ENCODE results near the gene CENPP.

CENPP gene

DNA sequence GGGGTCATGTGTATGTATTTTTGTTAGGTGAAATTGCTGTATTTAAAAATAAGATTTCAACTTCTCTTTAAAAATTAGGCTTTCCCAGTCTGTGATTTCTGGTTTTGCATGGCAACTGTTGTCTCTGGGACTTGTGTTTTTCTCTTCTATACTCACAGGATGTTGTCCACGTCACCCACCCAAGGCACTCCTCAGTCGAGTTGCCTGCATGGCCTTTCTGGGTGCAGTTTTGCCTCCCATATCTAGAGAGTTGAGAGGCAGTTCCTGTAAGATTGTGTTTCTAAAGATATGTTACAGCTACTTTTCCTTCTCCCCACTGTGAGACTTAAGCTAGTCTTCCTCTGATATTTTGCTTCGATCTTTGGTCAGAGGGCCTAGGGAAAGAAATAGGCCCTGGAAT, 158.8 kb downstream of the CENPP start:
- TF ChIP-seq POLR2AphosphoS5 (IDR thresholded peaks at IDR 0.05; ENCODE audit: borderline replicate concordance, low read depth, low read length) (no peak), FOXP2 (optimal IDR thresholded peaks at IDR 0.05; ENCODE audit: control extremely low read depth, extremely low read length, insufficient read depth) (no peak), EZH2 (IDR thresholded peaks at IDR 0.05) (no peak)
- DNase-seq (ENCODE audit: low read depth, low spot score): no peak
- no peaks in the 10 kb centered on the region for H3K36me3 ChIP-seq (ENCODE audit: insufficient read depth, low read length)
- H3K9me3 ChIP-seq (ENCODE audit: low read depth, low read length): no peaks in the 10 kb centered on the region
- peak overlapping the region; percentile 71 for H3K27ac ChIP-seq
- H3K4me3 ChIP-seq: peak overlapping the region; percentile 32; the same call in 1 of the 2 replicates
- H3K9ac ChIP-seq (ENCODE audit: insufficient read length): no peak overlapping the region

DNA sequence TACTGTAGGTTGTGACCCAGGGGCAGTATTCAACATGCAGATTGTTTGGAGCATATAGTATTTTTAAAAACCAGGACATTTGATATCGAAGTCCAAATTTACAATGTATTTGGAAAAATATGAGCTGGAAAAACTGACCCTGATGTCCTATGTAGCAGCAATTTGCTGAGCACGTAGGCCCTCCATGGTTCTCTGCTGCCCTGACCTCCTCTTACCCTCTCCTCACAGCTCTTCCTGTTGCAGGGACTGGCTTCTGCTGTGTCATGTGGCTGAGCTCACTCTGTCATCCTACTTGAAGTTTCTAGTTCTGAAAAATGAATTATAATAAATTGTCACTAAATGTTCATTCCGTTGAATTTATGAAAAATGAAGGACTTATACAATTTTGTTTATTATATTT, 160.6 kb downstream of the CENPP start:
- Histone ChIP-seq H3K27ac (no peak overlapping the region), H3K9ac (ENCODE audit: insufficient read length) (no peak overlapping the region), H3K4me3 (no peak overlapping the region), H3K9me3 (ENCODE audit: low read depth, low read length) (no peaks in the 10 kb centered on the region), H3K36me3 (ENCODE audit: insufficient read depth, low read length) (no peaks in the 10 kb centered on the region)
- DNase-seq (ENCODE audit: low read depth, low spot score): no peak
- TF ChIP-seq POLR2AphosphoS5 (IDR thresholded peaks at IDR 0.05; ENCODE audit: borderline replicate concordance, low read depth, low read length) (no peak), EZH2 (IDR thresholded peaks at IDR 0.05) (no peak), FOXP2 (optimal IDR thresholded peaks at IDR 0.05; ENCODE audit: control extremely low read depth, extremely low read length, insufficient read depth) (no peak)

DNA sequence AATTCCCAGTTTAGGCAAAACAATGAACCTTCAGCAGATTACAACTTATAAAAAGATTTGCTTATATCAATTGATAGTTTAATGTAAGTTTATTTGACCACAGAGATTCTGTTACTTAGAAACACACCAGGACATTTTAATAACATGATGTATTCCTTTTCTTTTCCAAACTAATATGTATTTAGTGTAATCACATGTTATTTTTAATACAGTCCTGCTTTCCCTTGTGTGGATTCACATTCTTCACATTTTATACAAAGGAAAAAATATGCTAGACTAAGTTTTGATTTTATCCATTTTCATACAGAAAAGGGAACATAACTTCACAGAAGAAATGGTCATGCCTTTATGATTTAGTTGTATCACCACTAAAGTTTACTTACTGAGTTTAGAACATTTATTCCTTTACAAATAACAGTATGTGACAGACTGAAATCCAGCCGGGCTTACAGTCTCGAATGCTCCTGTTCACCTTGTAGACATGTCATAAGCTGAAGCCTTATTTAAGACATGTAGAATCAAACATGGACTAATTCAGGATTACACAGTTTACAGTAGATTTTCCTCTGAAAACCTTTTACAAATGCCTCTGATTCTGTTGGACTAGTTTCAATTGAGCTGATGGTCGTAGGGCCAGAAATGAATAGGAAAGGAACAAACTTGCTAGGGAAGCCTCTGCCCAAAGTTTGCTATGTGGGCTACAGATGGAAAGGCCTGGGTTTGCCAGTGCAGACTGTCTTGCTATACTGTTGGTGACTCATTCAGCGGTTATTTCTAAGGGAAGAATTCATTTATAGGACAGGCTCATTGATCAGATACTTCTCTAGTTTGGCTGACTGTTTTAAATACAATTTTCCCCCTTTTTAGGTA, 163.2 kb downstream of the CENPP start:
- no peaks in the 10 kb centered on the region for H3K36me3 ChIP-seq (ENCODE audit: insufficient read depth, low read length)
- no peak overlapping the region for H3K27ac ChIP-seq
- H3K9me3 ChIP-seq (ENCODE audit: low read depth, low read length): no peaks in the 10 kb centered on the region
- H3K9ac ChIP-seq (ENCODE audit: insufficient read length): no peak overlapping the region
- H3K4me3 ChIP-seq: no peak overlapping the region
- TF ChIP-seq FOXP2 (optimal IDR thresholded peaks at IDR 0.05; ENCODE audit: control extremely low read depth, extremely low read length, insufficient read depth) (no peak), POLR2AphosphoS5 (IDR thresholded peaks at IDR 0.05; ENCODE audit: borderline replicate concordance, low read depth, low read length) (no peak), EZH2 (IDR thresholded peaks at IDR 0.05) (no peak)
- no peak for DNase-seq (ENCODE audit: low read depth, low spot score)

DNA sequence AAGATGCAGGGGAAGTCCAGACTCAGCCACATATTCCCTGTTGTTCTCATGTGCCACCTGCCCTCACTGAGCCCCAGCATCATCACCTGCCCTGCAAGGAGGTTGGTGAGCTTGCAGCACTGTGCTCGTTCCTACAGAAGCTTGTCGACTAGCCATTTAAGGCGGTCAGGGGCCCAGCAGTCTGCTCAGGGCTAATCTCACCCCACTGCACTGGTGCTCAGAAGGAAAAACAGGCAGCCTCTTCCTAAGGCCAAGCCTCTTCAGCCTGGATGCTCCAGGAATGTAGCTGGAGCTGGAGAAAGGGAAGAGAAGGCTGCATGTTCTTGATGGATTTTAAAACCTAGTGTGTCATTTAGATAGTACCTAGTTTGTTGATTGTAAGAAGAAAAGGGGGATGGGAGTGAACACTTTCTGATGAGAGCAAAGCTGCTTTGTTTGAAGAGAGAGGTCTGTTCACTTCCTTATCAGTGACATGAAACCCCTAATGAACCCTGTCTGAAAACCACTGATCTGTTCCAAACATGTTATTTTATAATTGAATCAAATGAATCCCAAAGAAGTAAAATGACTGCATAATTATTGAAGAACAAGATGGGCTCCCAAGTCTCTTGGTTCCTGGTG, 167.1 kb downstream of the CENPP start:
- Histone ChIP-seq H3K9ac (ENCODE audit: insufficient read length) (no peak overlapping the region), H3K36me3 (ENCODE audit: insufficient read depth, low read length) (no peaks in the 10 kb centered on the region), H3K27ac (peak overlapping the region; percentile 4; the same call in 1 of the 2 replicates), H3K9me3 (ENCODE audit: low read depth, low read length) (no peaks in the 10 kb centered on the region), H3K4me3 (no peak overlapping the region)
- DNase-seq (ENCODE audit: low read depth, low spot score): no peak
- TF ChIP-seq EZH2 (IDR thresholded peaks at IDR 0.05) (no peak), FOXP2 (optimal IDR thresholded peaks at IDR 0.05; ENCODE audit: control extremely low read depth, extremely low read length, insufficient read depth) (no peak), POLR2AphosphoS5 (IDR thresholded peaks at IDR 0.05; ENCODE audit: borderline replicate concordance, low read depth, low read length) (no peak)

DNA sequence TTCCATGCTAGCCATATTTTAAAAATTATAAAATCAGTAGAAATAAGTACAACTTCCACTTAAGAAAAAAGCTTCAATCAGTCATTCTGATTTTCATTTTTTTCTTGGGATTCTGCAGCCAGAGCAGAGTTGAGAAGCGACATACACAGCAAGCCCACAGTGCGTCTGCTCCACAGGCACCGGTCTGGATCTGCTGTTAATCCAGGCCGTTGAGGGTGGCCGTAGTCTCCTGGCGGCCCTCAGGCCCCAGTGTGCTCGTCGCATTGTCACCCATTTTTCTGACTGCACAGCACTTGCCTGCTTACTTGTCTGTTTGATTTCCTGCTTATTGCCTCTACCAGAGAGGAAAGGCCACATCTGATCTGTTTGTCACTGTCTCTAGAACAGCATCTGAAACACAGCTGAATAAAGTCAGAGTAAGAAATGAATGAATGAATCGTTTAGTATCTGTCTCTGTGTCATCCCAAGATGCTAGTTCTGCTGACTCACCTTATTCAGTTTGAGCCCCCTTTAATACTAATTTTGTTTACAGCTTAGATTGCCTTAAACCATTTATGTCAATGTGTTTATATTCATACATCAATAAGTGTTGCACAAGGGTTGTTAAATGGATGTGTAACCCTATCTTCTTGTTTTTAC, 168.1 kb downstream of the CENPP start:
- DNase-seq (ENCODE audit: low read depth, low spot score): no peak
- Histone ChIP-seq H3K4me3 (no peak overlapping the region), H3K36me3 (ENCODE audit: insufficient read depth, low read length) (no peaks in the 10 kb centered on the region), H3K27ac (peak overlapping the region; percentile 4; the same call in 1 of the 2 replicates), H3K9ac (ENCODE audit: insufficient read length) (no peak overlapping the region), H3K9me3 (ENCODE audit: low read depth, low read length) (no peaks in the 10 kb centered on the region)
- TF ChIP-seq POLR2AphosphoS5 (IDR thresholded peaks at IDR 0.05; ENCODE audit: borderline replicate concordance, low read depth, low read length): no peak
- TF ChIP-seq FOXP2 (optimal IDR thresholded peaks at IDR 0.05; ENCODE audit: control extremely low read depth, extremely low read length, insufficient read depth): no peak
- no peak for TF ChIP-seq EZH2 (IDR thresholded peaks at IDR 0.05)

DNA sequence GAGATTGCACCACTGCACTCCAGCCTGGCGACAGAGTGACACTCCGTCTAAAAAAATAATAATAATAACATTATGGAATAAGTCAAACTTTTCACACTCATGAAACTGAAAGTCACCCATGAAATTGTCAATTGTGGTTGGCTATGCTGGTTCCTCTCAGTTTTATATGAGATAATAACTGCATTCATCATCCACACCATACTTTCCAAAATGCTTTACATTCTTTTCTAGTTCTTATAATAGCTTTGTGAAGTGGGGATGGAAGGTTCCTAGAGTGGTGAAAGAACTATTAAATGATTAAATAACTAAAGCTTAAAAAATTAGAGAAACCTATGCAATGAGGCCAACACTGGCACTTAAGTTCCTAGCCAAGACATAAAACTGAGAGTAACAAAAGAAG, 169.1 kb downstream of the CENPP start:
- no peak overlapping the region for H3K4me3 ChIP-seq
- H3K36me3 ChIP-seq (ENCODE audit: insufficient read depth, low read length): no peaks in the 10 kb centered on the region
- no peak for TF ChIP-seq EZH2 (IDR thresholded peaks at IDR 0.05)
- no peak for TF ChIP-seq FOXP2 (optimal IDR thresholded peaks at IDR 0.05; ENCODE audit: control extremely low read depth, extremely low read length, insufficient read depth)
- TF ChIP-seq POLR2AphosphoS5 (IDR thresholded peaks at IDR 0.05; ENCODE audit: borderline replicate concordance, low read depth, low read length): no peak
- no peak overlapping the region for H3K9ac ChIP-seq (ENCODE audit: insufficient read length)
- no peak for DNase-seq (ENCODE audit: low read depth, low spot score)
- no peak overlapping the region for H3K27ac ChIP-seq
- H3K9me3 ChIP-seq (ENCODE audit: low read depth, low read length): no peaks in the 10 kb centered on the region

DNA sequence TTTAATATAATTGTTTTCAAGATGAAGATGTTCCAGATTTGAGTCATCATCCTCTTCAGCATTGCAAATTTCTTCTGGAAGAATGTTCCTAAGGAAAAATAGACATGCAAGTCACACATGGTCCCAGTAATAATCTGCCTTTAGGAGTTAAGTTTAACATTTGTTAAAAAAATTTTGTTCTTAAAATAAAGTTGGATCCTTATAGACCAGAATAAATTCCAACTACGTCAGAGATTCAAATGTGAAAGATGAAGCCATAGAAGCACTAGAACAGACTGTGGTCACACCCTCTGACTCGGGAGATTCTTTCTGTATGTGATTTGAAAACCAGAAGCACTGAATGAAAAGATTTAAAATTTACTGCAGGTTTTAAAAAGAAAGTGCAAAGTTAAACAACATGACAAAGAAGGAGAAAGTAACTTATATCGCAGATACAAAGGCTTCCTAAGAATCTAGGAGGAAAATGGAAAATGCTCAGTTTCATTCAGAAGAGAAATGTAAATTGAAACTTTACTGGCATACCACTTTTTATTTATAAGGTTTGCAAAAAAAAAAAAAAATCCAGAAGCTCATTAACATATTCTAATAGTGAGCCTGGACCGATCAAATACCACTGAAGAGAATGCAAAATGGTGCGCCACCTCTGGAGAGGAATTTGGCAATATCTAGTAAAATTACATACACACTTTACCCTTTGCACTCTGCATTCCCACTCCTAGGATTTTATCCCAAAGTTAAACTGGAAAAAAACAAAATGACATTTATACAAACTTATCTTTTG, 170.8 kb downstream of the CENPP start:
- Histone ChIP-seq H3K27ac (peak overlapping the region; percentile 51; the same call in 1 of the 2 replicates), H3K4me3 (peak overlapping the region; percentile 29; the same call in 1 of the 2 replicates), H3K9me3 (ENCODE audit: low read depth, low read length) (no peaks in the 10 kb centered on the region), H3K9ac (ENCODE audit: insufficient read length) (no peak overlapping the region), H3K36me3 (ENCODE audit: insufficient read depth, low read length) (no peaks in the 10 kb centered on the region)
- TF ChIP-seq POLR2AphosphoS5 (IDR thresholded peaks at IDR 0.05; ENCODE audit: borderline replicate concordance, low read depth, low read length) (no peak), EZH2 (IDR thresholded peaks at IDR 0.05) (no peak), FOXP2 (optimal IDR thresholded peaks at IDR 0.05; ENCODE audit: control extremely low read depth, extremely low read length, insufficient read depth) (no peak)
- no peak for DNase-seq (ENCODE audit: low read depth, low spot score)

Data from SK-N-MC (cell line).